SK-N-DZ (cell line): ENCODE results near the gene COL1A1.
A peak's percentile ranks its signal among the peaks of the same experiment; 100 is the strongest.

ENCODE experiments used
- DNase-seq: peaks from one replicate; pipeline ENCODE4 v3.0.0-alpha.2; 2015; ENCODE audit warnings: low spot score

COL1A1 gene

GRCh38 chr17:50200457-50201275 lies 765 bp downstream of the COL1A1 start:
- DNase-seq, result peak; percentile 70

DNA sequence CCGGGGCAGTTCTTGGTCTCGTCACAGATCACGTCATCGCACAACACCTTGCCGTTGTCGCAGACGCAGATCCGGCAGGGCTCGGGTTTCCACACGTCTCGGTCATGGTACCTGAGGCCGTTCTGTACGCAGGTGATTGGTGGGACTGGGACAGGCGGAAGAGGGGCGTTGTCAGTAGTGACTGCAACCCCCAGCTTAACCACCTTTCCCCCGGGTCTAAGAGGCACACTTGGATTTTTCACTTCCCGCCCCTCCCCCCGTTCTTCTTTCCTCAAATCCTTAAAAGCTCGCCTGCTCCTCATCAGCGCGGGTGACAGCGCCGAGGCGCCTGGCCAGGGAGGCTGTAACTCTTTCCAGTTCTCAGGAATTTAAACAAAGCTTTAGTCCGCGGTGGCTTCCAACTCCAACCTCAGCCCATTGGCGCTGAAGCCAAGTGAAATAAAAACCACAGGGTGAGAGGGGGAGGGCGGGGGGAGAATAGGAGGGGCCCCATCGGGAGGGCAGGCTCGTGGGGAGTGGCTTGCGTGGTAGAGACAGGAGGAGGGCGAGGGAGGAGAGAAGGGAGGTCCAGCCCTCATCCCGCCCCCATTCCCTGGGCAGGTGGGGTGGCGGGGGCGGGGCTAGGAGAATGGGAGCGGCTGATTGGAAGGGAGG lies 1.5 kb downstream of the COL1A1 start:
- DNase-seq, result peak; percentile 39

GRCh38 chr17:50199211-50199802 lies 2.1 kb downstream of the COL1A1 start:
- DNase-seq, result no peak

DNA sequence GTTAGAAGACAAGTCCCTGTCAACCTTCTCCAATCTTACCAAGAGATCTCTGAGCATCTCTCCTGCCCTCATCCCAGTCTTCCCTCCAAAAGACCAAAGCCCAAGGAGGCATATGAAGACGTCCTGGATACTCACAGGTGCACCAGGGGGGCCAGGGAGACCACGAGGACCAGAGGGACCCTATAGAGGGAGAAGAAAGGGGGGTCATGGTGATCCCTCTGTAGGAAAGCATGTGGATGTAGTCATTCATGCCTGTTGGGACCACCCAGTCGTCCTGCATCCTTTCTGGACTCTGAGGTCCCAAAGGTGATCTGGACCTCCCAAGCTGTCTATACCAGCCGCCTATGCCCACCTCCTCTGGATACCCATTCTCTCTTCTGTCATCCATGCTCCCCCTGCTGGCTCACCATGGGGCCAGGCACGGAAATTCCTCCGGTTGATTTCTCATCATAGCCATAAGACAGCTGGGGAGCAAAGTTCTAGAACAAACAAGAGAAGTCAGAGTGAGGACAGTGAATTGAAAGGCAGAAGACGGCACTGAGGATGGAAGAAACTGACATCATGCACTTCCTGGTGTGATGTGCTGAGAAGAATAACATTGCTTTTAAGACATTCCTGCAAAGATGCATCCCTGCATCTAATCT lies 3.3 kb downstream of the COL1A1 start:
- peak; percentile 68 for DNase-seq

- no peak for DNase-seq
Measured at GRCh38 chr17:50196826-50197225, 4.6 kb downstream of the COL1A1 start.

DNA sequence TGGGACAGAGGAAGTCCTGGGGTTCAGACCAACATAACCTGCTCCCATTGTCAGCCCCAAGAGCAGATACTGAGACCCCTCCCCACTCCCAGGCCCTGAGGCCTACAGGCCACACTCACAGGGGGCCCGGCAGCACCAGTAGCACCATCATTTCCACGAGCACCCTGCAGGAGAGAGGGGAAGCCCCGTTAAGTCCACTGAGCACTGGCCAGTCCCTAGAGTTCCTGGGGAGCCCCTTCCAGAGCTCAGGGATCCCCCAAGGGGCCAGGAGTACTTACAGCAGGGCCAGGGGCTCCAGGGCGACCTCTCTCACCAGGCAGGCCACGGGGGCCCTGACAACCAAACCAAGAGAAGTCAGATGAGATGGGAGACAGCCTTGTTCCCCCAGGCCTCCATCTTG lies 5.4 kb downstream of the COL1A1 start:
- no peak for DNase-seq

DNA sequence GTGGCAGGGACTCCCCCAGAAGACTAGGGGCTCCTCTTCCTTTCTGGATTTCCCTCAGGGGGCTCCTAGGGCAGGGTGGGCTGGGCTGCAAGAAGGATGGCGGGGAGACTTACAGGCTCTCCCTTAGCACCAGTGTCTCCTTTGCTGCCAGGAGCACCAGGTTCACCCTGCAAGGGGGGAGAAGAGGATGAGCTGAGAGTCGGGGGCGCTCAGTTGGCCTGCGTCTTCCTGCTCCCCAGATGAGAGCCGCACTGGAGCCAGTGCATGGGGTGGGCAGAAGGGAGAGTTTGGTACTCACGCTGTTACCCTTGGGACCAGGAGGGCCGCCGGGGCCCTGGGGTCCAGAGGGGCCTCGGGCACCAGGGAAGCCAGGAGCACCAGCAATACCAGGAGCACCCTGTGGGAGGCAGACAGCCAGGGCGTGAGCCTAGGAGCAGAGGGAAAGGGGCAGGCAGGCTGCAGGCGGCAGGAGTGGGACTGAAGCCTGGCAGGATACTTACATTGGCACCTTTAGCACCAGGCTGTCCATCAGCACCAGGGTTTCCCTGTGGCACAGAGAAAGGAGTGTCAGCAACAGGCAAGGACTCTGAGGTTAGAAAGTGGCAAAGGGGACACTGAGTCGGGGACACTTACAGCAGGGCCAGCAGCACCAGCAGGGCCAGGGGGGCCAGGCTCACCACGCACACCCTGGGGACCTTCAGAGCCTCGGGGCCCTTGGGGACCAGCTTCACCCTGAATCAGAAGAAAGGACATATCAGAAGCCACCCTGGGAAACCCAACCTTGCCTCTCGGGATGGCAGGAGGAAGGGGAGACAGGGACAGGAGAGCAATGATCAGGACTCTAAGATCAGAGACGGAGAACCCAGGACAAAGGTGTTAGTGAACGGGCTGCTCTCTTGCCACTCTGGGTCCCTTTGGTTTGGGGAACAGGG lies 6.2 kb downstream of the COL1A1 start:
- no peak for DNase-seq

GRCh38 chr17:50194140-50194933 lies 7.1 kb downstream of the COL1A1 start:
- DNase-seq, result no peak

DNA sequence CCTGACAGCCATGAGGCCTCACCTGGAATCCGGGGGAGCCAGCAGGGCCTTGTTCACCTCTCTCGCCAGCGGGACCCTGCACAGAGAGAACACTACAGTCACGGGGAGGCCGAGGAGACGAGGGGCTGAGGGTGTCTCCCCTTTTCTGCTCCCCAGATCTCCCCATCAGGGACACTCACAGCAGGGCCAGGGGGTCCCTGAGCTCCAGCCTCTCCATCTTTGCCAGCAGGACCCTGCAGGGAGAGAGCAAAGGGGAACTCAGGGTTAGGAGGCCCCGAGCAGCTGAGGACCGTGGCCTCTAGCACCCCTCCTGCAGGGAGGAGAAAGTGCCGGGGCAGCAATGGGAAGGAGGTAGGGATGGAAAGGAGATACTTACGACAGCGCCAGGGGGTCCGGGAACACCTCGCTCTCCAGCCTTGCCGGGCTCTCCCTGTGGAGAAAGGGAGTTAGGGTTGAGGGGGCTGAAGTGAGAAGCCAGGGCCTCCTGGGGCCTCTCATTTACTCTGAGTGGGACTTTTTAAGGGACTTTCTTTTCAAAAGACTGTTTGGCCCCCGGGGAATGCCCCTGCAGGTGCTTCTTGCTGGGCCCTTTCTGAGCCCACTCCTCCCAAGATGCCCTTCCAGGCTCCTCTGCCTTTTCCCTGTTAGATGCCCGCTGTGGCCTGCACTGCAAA lies 8.7 kb downstream of the COL1A1 start:
- no peak for DNase-seq

GRCh38 chr17:50192144-50192617 lies 9.2 kb downstream of the COL1A1 start:
- DNase-seq, result no peak

DNA sequence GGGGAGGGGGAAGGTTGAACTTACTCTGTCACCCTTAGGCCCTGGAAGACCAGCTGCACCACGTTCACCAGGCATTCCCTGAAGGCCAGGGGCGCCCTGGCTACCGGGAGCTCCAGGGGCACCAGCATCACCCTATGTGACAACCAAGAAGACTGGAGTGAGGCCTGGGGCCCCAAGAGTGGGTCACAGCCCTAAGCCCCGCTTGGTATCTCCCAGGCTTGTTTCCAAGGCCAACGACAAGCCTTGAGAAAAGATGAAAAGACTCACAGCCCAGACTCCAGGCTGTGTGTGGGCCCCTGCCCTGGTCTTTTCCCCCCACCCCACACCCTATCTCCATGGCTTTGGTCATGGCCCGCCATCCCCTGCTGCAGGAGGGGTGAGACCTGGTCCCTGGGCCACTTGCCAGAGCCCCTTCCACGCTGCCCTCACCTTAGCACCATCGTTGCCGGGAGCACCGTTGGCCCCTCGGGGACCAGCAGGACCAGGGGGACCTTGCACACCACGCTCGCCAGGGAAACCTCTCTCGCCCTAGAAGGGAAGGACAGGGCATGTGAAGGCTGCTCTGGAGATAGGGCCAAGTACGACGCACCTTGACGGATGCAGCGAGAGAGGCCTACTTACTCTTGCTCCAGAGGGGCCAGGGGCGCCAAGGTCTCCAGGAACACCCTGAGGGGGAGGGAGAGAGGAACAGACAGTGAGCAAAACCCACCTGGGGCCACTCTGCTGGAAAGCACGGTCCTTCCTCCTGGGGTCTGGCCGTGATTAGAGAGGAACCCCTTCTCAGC lies 9.9 kb downstream of the COL1A1 start:
- DNase-seq, result no peak

DNA sequence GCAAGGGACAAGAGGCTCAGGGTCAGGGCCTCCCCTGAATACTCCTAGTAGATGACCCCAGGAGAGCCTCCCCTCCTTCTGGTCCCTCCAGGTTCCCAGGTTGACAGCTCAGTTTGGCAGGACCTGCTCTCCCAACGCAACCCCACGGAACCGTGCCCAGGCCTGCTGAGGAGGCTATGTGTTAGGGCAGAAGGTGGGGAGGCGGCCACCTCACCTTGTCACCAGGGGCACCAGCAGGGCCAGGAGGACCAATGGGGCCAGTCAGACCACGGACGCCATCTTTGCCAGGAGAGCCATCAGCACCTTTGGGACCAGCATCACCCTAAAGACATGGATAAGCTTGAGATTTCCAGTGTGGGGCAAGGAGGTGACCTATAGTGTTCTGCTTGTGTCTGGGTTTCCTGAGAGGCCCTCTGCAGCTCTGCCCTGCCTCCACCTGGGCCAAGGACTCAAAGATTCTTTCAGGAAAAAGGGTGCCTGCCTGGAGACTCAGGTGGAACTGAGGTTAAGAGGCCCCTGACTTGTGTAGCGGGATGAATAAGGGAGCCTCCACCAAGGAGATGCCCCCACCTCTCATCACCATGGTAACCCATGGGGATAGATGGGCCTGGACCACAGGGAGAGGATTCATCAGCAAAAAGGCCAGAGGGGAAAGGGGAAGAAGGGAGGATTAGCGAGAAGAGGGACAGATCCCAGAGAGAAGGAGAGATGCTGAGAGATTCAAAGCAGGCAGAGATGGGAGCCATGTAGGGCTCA lies 10.7 kb downstream of the COL1A1 start:
- no peak for DNase-seq

- no peak for DNase-seq
Measured at GRCh38 chr17:50190293-50190602, 11.2 kb downstream of the COL1A1 start.

DNA sequence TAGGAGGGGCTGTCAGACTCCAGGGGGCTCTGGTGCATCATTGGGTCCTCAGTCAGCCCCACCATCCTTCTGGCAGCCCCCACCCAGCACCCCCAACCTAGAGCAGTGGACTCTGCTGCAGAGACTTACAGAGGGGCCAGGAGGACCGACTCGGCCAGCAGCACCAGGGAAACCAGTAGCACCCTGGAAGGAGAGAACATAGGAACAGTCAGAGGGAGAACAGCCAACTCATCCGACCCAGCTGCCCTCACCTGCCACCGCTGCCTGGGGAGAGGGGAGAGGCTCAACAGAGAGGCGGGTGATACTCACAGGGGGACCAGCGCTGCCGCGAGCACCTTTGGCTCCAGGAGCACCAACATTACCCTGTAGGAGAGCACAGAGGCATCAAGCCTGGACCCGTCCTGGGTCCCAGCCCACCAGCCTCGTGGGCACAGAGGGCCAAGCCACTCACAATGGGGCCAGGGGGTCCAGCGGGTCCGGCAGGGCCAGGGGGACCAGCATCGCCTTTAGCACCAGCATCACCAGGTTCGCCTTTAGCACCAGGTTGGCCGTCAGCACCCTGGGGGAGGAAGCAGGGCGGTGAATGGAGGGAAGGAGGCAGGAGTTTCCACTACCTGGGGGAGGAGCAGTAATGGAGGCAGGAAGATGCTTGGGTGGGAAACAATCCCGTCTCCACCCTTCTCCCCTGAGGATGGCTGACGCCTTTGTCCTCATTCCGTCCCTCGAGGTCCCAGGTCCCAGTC lies 11.7 kb downstream of the COL1A1 start:
- DNase-seq, result no peak

- DNase-seq, result no peak
Measured at GRCh38 chr17:50188921-50189549, 12.4 kb downstream of the COL1A1 start.

DNA sequence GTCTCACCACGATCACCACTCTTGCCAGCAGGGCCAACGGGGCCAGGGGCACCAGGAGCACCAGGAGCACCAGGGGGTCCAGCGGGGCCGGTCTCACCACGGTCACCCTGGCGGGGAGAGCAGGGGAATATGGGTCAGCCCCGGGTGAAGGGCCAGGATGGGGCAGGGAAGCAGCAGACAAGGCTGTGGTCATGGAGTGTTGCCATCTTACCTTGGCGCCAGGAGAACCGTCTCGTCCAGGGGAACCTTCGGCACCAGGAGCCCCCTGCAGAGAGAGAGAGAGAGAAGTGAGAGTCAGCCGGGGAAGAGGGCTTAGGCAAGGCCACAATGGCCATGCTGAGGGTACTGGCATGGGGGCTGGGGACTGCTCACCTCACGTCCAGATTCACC lies 12.9 kb downstream of the COL1A1 start:
- DNase-seq, result no peak
